HG02610 (cell line): Measurements from ENCODE around the gene SRGAP3.

ENCODE experiments used
- ATAC-seq: cut with Tn5 transposase; IDR thresholded peaks from one replicate; pipeline ENCODE4 v1.9.1; 2021; ENCODE audit warnings: mild to moderate bottlenecking, moderate library complexity; ENCODE audit not compliant: unreplicated experiment

SRGAP3 gene

DNA sequence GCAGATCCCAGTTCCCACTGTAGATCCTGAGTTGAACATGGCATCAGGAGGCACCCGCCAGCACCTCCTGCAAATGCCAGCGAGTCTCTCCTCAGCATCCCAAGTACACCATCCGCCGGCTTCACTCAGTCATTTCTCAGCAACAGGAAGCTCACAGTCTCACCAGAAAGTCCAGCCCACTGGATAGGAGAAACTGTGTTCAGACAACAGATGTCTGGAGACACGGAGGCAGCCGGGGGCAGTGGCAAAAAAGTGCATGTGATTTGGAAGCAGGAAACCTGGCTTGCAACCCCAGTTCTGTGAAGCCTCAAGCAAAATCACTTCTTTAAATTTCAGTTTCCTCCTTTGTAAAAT lies 68.7 kb downstream of the SRGAP3 start:
- ATAC-seq: peak; percentile 29

DNA sequence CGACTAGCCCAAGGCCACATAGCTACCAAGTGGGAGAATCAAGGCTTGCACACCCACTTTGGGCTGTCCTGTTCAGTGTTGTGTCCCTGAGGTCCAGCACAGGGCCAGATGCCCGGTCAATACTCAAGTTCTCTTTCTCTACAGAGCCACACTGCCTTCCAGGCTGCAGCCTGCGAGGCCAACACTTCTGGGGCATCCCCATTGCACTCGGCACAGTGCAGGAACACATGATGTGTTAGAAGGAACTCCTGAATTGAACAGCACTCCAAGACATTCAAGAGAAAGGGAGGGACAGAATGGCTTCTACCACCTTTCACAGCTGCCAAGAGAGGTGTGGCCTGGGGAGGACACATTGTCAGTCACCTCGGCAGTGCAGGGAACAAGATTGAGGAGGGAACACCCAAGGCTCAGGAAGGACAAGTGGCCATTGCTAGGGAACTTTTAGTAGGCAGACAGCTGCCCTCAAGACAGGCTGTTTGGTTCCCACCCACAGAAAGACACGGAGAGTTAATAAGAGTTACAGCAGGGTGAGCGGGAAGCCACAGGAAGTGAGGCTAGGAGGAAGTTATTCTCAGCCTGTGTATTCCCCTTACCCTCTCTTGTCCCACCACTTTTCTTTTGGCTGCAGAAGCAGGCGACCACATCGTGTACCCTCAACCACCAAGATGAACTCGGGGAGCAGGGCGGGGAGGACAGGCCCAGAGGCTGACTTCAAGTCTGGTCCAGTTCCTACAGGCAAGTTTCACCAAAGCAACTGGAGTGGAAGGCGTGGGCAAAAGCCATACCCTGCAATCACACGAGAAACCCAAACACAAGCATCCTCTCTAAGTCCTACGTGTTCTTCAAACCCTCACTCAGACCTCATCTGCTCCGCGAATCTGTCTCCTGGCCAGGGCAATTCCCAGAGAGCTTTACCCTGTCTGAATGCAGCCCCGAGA lies 69.4 kb downstream of the SRGAP3 start:
- ATAC-seq: peak; percentile 82

DNA sequence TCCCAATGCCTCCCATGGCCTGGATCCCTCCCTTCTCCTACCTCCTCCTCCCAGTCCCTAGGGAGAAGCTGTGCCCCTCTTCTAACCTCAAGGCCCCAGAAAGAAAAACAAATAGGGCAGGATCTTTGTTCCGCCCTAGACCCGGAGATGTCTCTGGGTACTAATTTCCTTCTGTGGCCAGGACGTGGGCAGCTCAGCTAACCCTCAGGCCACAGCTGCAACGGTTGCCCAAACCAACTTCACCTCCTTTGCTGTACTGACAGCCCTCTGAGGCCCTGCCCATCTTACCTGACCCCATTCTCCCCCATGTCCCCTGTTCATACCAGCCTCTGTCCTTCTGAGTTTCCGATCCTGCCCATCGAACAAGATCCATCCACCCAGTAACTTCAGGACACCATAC lies 70.7 kb downstream of the SRGAP3 start:
- ATAC-seq: no peak

DNA sequence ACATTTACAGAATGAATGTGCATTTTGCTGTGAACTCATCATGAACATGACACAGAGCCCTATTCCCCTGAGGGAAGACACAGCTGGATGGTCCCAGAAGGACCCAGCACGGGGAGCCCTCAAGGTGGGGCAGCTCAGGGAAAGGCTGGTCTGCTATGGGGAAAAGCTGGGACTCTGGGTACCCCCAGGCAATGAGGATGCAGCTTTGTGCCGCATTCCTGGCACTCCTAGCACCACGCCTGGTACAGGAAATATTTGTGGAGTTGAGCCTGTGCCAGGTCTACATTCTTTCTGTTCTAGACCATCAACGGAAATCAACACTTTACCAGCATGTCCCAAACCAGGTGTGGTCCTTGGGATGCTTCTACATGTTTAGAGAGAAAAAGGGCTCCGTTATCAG lies 74.0 kb downstream of the SRGAP3 start:
- ATAC-seq: no peak

DNA sequence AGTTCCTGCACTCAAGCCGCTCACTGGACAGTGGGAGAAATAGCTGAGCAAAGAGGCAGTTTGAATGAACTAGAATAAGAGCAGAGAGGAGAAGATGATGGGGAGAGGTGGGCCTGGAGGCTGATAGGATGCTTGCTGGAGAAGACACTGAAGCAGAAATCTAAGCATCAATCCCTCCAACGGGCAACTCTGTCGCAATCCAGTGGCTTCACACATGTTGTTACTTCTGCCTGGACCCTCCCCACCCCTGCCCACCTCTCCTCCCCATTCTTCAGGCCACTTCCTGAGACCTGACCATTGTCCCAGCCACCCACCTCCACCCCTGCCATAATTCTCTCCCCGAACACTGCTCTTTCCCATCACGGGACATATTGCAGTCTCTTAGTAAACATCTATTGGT lies 76.0 kb downstream of the SRGAP3 start:
- ATAC-seq: no peak

DNA sequence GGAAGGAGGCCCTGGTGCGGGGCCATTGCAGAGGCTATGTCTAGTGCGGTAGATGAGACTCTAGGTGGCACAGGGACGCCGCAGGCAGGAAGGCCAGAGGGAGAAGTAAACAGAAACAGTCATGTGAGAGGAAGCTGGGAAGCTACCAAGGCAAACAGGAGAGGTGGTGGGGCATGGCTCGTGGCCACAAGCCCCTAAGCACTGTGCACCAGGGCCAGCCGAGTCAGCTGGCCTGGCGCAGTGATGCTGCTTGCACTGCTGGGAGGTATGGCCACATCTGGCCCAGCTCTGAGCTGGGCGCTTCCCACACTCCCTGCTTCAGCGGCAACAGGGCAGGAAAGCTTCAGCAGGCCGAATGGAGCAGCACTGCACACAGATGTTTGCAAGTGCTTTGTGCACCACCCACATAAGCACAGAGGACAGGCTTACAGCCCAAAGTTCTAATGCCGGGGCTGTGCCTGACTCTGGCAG lies 76.6 kb downstream of the SRGAP3 start:
- no peak for ATAC-seq

DNA sequence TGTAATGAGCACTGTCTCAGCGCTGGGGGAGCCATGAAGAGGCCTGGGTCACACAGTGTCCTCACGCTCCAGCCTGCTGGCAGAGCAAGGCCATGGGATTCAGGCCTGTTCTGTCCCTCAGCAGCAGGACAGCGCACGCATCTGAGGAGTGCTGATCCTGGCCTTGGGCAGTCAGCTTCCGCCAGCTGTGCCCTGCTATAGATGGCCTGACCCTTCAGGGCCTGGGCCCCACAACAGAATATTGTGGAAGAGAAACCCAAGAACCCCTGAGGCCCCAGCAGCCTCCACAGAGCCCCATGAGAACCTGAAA lies 78.6 kb downstream of the SRGAP3 start:
- no peak for ATAC-seq

DNA sequence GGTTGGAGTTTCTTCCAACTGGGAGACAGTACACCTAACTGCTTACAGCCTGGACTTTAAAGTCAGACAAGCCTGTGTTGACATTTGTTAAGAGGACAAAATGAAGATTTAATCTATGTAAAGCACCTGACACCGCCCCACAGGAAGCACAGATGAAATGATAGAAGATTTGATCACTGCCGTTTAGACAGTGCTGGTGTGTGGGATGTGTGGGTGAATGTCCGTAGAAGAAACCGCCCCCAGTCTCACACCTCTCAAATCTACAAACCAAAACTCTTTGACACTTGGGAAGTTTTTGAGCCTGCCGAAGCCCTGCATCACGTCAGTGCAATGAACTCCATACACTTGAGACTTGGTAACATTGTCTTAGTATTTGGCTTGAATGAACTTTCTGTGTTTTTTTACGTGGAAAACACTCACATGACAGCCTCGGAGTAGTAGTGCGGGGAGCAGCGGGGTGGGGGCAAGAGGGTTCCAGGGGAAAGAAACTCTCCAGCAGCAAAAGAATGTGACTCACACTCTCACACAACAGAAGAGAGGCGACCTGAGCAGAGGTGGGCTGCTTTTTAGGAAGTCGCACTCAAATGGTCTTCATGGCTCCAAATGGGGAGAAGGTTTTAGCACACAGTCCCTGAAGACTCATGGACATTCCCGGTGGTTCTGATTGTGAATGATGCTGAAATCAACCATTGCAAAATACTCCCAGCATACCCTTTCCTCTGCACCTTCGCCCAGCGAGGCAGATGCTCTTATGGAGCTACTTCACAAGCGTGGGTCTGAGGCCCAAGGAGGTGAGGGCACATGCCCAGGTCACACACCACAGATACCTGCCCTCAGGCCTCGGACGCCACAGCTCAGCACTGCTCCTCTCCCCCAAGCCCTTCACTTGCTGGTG lies 79.2 kb downstream of the SRGAP3 start:
- no peak for ATAC-seq

DNA sequence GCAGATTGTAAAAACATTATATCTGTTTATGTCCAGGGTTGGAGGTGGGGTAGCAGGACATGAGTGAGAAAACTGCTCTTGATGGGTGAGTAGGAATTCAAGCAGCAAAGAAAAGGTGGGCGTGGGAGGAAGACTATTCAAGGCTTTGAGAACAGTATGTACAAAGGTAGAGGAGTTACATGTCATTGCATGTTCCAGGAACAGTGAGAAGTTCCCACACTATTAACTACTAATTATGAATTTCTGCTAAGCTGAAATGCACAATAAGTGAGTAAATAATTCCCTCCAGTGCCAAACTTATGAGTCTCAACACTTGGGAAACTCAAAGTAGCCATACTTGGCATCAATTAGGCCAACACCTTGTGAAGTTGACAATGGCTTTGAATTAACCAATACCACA lies 80.1 kb downstream of the SRGAP3 start:
- ATAC-seq: no peak

DNA sequence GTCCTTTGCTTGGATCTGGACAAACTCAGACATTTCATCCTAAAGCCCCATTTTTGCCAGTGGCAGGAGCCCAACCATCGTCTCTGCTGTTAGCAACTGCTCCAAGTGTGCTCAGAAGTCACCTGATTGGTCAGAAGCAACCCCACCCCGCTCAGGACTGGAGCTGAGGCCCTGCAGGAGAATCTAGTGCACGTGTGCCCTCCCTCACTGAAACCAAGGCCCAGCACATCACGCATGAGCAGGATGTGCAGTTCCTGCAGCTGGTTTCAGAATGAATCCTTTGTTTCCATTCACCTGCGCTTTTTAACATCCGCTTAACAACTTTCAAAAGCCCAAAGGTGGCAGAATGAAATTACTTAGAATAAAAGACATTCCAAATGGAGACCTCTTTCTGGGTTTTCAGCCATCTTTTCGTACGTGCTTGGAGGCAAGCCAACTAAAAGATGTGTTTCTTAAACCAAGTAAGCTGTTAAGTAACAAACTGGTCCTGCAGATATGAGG lies 81.2 kb downstream of the SRGAP3 start:
- peak; percentile 98 for ATAC-seq

DNA sequence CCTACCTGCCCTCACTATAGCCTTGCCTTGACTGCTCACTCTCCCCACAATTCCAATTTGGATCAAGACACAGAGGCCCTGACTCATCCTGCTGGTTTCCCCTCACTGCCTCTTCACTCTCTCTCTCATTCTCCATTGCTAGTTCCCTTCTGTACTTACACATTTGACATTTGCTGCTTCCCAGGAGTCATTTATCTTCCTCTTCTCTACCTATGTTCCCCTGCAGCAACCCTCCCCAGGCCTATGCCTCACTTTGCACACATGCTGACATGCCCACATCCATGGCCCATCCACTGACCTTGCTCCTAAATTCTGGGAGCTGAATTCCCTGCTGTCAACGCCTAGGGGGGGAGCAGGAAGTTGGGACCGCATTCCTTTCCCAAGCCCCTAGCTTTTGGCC lies 82.2 kb downstream of the SRGAP3 start:
- ATAC-seq: no peak

DNA sequence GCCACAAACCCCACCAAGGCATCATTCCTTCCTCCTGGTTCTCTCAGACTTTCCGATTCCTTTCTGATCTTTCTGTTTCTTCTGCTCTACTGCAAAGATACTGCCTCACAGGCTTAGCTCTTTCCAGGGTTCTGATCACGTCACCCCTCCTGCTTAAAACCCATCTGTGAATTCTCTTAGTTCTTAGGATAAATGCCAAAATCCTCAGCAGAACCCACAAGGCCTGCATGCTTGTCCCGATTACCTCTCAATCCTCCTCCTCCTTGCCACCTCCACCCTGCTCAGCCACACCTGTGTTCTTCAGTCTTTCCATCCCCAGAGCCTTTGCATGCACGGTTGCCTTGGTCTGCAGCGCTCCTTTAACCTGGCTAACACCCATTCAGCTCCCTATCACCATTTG lies 84.0 kb downstream of the SRGAP3 start:
- no peak for ATAC-seq

DNA sequence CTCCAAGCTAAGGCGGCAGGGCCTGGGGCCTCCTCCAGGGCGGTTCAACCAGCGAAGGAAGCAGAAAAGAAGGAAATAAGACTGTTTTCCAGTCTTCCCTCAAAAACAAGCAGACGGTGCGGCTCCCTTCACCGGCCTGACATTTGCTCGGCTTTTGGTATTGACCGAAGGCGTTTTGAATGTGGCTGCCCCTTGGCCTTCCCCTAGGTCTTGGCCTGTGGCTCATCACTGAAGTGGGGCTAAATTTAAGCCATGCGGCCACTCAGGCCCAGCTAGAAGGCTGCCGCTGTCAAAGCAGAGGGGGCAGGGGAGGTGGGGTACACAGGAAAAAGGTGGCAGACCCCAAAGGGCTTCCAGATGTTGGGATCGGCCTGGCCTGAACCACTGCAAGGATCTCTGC lies 86.2 kb downstream of the SRGAP3 start:
- ATAC-seq: no peak

DNA sequence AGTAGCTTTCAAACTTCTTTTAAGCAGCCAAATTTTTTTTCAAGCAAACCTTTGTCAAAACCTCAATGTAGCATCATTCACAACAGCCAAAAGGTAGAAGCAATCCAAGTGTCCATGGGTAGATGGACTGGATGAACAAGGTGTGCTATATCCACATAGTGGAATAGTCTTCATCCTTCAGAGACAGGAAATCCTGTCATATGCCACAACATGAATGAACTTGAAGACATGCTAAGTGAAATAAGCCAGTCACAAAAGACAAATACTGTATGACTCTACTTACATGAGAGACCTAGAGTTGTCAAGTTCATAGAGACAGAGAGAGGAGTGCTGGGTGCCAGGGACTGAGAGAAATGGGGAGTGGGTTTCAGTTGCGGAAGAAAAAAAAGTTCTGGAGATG lies 87.6 kb downstream of the SRGAP3 start:
- ATAC-seq: no peak

DNA sequence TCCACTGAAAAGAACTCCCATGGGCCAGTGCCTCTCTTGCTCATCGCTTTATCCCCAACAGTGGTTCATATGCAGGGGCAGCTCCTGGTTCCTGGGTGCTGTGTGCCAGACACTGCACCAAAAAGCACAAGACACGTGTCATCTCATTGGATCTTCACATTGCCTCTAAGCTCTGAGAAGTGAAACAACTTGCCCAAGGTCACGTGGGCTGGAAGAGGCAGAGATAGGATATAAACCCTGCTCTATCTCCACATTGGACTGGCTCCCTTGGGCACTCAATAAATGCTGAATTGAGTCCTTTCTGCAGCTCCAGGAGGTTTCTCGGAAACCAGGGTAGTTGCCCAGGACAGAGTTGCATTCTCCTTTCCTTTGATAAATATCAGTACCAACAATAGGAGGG lies 88.1 kb downstream of the SRGAP3 start:
- no peak for ATAC-seq

DNA sequence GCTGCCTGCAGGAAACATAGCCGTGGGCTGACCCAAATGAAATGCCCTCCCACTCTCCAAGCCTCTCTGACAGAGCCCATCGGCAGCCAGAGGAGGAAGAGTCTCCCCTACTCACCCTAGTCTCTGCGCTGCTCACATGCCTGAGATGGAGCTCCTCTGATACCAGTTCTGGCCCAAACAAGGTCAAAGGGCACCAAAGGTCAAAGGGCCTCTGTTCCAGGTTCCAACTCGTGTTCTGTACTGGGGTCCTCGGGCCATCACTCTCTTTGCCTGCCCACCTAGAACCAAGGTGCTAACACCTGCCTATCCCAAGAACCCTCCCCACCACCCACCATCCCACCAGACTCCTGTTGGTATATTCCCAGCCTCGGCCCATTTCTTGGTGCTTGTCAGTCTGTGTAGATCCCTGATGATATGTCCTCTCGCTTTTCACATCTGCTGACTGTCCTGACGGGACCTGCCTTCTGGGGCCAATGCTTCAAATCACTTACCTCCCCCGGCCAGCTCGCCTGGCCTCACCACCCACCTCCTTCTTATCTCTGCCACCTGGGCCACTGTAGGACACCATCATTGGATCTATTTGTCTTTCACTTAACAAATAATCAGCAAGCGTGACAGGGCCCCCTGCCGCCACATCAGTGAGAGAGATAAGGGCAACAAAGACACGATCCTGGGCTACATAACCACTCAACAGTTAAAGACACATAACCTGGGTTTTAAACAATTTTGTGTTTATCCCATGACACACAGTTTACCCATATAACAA lies 90.4 kb downstream of the SRGAP3 start:
- ATAC-seq: no peak

DNA sequence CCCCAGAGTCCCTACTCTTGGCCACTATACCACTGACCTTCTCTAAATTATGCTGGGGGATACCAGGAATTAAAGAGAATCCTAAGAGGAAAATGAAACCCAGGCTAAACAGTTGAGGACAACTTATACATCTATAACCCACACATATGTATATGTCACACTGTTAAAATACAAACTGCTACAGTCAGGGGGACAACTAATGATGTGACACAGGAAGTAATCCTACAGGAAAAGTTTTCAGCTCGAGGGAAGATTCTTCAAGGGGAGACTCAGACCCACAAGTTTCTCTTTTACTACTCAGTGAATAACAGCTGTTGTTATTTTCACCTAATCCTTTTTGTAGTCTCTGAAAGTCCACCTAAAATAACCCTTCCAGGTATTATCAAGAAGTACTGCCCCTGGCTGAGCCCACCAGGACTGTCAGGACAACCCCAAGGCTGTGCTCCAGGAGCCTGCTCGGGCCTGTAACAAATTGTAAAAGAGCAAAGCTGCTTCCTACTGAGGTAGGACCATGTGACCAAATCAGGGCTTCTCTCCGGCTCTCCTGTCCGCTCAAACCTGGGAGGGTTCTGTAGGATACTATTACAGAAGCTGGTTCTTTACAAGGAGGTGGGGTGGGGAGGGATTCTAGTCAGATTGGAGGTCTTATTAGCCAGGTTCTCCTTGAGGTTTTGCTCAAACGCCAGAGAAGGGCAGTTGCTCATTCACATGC lies 91.6 kb downstream of the SRGAP3 start:
- no peak for ATAC-seq

DNA sequence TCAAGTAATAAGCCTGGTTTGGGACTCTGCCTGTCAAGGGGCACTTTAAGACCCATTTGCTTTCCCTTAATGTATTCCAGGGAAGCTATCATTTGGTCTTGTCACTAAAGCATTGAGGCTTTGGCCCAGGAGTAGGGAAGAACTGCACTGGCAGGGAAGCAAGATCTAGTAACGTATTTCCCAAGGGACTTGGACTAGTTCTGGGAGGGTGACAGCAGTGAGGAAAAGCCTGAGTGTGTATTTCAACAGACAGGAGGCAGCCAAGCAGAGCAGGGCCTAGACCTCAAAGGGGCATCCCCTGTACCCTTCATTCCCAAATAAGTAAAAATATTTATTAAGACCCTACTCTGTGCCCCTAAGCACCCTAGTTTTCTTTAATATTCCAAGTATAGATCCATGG lies 92.8 kb downstream of the SRGAP3 start:
- ATAC-seq: no peak

DNA sequence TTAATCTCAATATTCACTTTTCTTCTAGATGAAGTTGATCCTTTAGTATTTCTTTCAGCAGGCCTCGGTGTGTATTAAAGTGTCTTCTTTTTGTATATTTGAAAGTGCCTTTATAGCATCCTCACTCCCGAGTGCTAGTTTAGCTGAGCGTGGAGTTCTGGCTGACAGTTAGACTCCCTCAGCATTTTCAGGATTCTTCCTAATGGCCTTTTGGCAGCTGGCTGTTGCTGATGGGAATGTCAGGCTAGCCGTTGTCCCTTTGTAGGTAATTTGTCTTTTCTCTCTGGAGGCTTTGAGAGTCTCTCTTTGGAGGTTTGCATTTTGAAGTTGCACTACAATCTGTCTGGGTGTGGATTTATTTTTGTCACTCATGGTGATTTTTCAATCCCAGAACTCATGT lies 94.4 kb downstream of the SRGAP3 start:
- ATAC-seq: no peak

DNA sequence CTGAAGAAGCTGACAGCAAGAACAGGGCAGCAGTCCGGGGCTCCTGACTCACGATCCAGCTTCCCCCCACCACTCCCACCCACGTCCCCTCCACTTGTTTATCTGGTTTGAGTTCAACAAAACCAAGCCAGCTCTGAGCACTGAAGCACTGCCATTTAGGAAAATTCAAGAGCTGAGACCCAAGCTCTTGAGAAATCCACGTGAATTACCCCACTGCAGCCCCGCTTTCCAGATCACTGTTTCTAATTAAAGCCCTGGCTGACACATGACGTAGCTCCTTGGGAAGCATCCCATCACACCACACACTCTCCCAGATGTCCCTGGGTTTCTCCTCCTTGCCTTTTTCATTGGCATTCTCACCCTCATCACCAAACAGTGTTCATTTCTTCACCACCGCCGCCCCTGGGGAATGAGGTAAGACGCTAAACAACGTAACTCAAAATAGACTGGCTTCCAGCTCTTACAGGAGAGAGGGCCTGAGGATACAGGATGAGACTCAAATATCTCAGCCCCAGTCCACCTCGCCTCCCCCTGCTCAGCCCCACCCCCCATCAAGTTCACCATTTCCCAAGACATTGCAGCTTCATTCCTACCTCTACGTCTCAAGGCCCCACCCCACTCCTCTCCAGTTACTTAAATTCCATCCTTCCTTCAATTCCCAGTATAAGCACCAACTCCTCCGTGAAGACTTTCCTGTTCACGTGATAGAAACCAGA lies 95.4 kb downstream of the SRGAP3 start:
- no peak for ATAC-seq
